Activated CD4-positive, alpha-beta memory T cell treated with anti-CD3 and anti-CD28 coated beads, Interleukin-2, amount 10 ng/mL, durations not matched to agents 7 days and 5 days (primary cell): ENCODE measurements around the gene JUND. TPM values are rescaled to one million over a fixed set of nuclear protein-coding genes. Genes with fewer than 3 reads are reported as not detected.
A peak's percentile ranks its signal among the peaks of the same experiment; 100 is the strongest.

Experiments
- CTCF ChIA-PET: fragments of 350-600 bp; sonication (Branson Sonifier 250); formaldehyde crosslinking; loops from one replicate; lab custom pipeline; 2021; ENCODE audit warnings: antibody characterized with exemption, inconsistent platforms; lab: Charles Lee
- POLR2A ChIA-PET: fragments of 350-600 bp; sonication (Branson Sonifier 250); formaldehyde crosslinking; loops from one replicate; lab custom pipeline; 2021; ENCODE audit warnings: antibody characterized with exemption; lab: Charles Lee
- DNase-seq: peaks from one replicate; pipeline ENCODE4 v3.0.0-alpha.2; 2020
- H3K27ac Mint-ChIP-seq: one replicate; pipeline ENCODE4 v1.8.0; 2021; ENCODE audit warnings: mild to moderate bottlenecking, mixed read lengths
- H3K27me3 Mint-ChIP-seq: one replicate; pipeline ENCODE4 v1.8.0; 2021; ENCODE audit warnings: mixed read lengths
- H3K36me3 Mint-ChIP-seq: one replicate; pipeline ENCODE4 v1.8.0; 2021; ENCODE audit warnings: low read depth, mixed read lengths
- H3K4me1 Mint-ChIP-seq: one replicate; pipeline ENCODE4 v1.8.0; 2021; ENCODE audit warnings: mixed read lengths
- H3K4me3 Mint-ChIP-seq: one replicate; pipeline ENCODE4 v1.8.0; 2021; ENCODE audit warnings: mild to moderate bottlenecking, mixed read lengths
- H3K9me3 Mint-ChIP-seq: one replicate; pipeline ENCODE4 v1.8.0; 2021; ENCODE audit warnings: mixed read lengths
- total RNA-seq, 2 experiments: library from RNA; stranded (reverse); gene quantifications; one replicate each; pipeline ENCODE4 v1.2.3, GENCODE V29; 2021

The JUND gene
- total RNA-seq, 2 experiments from 2014 or later, result 390 to 402 TPM

DNA sequence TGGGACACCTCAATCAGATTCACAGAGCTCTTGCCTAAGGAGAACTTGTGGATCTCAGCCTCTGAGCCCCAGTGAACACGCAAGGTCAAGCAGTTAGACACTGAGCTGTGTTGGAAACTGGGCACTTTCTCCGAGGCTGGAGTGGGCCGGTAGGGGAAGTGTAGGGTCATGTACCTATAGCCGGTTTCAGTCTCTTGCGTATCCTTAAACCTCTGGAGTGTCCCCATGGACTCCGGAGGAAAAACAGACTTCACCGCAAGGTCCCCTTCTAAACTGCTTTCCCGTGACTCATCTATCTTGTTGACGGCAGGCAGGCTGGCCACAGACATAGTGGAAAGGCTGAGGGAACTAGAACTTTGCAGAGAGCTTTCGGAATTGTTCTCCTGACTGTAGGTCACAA lies 18.5 kb downstream of the JUND start:
- Mint-ChIP-seq H3K27me3 (no peaks in the 10 kb centered on the region), H3K4me3 (no peak overlapping the region), H3K4me1 (peaks cover 5% of the 10 kb centered on the region), H3K9me3 (no peaks in the 10 kb centered on the region), H3K36me3 (peaks cover 4% of the 10 kb centered on the region), H3K27ac (no peak overlapping the region)
- DNase-seq, result no peak
- ChIA-PET CTCF (interaction anchor here (1.0 to 1.8 kb wide), 4 partner anchors 11 to 66 kb away, joined by 3 to 6 read pairs (median 3); partner anchors contain the start of gene RAB3A), POLR2A (interaction anchor here (0.8 kb wide), 1 partner anchor 9 kb away, joined by 4 read pairs; no protein-coding TSS in a partner anchor)

DNA sequence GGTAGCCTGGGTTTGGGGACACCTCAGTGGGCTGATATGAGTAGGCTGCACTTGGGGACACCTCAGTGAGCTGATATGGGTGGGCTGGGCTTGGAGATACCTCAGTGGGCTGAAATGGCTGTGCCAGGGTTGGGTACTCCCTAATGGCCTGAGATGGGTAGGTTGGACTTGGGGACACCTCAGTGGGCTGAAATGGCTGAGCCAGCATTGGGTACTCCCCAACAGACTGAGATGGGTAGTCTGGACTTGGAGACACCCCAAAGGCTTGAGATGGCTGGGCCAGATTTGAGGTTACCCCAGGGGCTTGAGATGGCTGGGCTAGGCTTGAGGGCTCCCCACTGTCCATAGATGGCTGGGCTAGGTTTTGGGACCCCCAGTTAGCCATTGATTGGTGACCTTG lies 19.3 kb downstream of the JUND start:
- Mint-ChIP-seq H3K36me3 (peaks cover 4% of the 10 kb centered on the region), H3K4me3 (no peak overlapping the region), H3K27me3 (no peaks in the 10 kb centered on the region), H3K4me1 (peaks cover 5% of the 10 kb centered on the region), H3K9me3 (no peaks in the 10 kb centered on the region), H3K27ac (no peak overlapping the region)
- CTCF ChIA-PET, result interaction anchor here (1.0 to 1.8 kb wide), 5 partner anchors 10 to 67 kb away, joined by 3 to 6 read pairs (median 3); partner anchors contain the start of gene RAB3A
- POLR2A ChIA-PET, result interaction anchor here (0.8 to 2.0 kb wide), 4 partner anchors 10 to 78 kb away, joined by 3 to 5 read pairs (median 4); partner anchors contain the start of gene PGPEP1
- no peak for DNase-seq

- Mint-ChIP-seq H3K36me3 (peaks cover 4% of the 10 kb centered on the region), H3K27ac (no peak overlapping the region)
- CTCF ChIA-PET, result interaction anchor here (0.8 to 1.2 kb wide), 2 partner anchors 18 to 67 kb away, joined by 3 to 5 read pairs; no protein-coding TSS in a partner anchor
These were observed 19.9 kb downstream of the JUND start for GRCh38 chr19:18261474-18261873.

GRCh38 chr19:18259893-18260292 lies 21.5 kb downstream of the JUND start:
- Mint-ChIP-seq H3K27me3 (peaks cover 3% of the 10 kb centered on the region), H3K36me3 (no peaks in the 10 kb centered on the region), H3K9me3 (no peaks in the 10 kb centered on the region), H3K4me3 (no peak overlapping the region), H3K27ac (no peak overlapping the region), H3K4me1 (peaks cover 2% of the 10 kb centered on the region)
- DNase-seq, result no peak
- POLR2A ChIA-PET, result interaction anchor here (0.8 to 2.0 kb wide), 3 partner anchors 12 to 215 kb away, joined by 3 to 5 read pairs (median 3); no protein-coding TSS in a partner anchor
- CTCF ChIA-PET, result no interaction called here

More at GRCh38 chr19:18261474-18261873, 19.9 kb downstream of the JUND start:
- H3K4me3 Mint-ChIP-seq, result no peak overlapping the region
- no peak for DNase-seq
- no peaks in the 10 kb centered on the region for H3K27me3 Mint-ChIP-seq
- POLR2A ChIA-PET, result interaction anchor here (1.2 to 2.0 kb wide), 3 partner anchors 16 to 79 kb away, joined by 3 to 5 read pairs (median 3); partner anchors contain the start of gene PGPEP1
- H3K4me1 Mint-ChIP-seq, result peaks cover 5% of the 10 kb centered on the region
- H3K9me3 Mint-ChIP-seq, result no peaks in the 10 kb centered on the region

DNA sequence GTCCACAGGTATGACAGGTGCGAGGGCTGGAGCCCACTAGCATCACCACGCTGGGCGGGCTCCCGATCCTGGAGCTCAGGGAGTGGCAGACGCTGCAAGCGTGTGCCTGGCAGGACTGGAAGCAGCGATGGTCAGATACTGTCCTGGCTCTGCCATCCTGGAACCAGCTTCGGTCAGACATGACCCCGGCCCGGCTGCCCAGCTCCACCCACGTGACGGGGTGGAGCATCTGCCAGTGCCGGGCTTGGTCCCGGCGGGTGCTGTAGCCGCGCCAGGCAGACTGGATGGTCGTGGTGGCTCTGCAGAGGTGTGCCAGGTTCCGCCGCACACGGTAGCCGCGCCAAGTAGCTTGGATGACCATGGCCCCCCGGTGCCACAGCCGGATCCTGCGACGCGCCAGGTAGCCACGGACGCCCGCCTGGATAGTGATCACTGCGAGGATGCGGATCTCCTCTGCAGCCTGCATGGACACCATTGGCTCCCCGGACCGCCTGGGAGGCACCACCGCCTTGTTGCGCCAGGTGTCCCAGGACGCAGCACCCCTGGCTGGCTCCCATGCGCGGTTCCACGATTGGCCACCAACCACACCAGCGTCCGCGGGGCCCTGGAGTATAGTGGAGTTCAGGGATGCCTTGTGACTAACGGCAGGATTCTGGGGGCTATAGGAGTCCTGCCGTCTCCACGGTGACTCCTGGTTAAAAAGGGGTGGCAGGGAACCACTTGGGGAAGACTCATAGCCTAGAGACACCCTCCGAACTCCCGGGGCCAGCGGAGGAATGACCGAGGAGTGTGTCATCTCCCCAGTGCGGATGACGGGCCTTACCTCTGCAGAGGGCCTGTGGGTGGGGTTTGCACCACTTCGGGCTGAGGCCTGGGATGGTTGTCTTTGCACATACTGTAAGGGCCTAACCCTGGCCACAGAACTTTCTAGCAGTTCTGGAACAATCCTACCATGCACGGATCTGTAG lies 23.6 kb downstream of the JUND start:
- Mint-ChIP-seq H3K4me1 (peaks cover 4% of the 10 kb centered on the region), H3K36me3 (no peaks in the 10 kb centered on the region), H3K4me3 (no peak overlapping the region), H3K27me3 (peaks cover 19% of the 10 kb centered on the region), H3K27ac (no peak overlapping the region), H3K9me3 (no peaks in the 10 kb centered on the region)
- ChIA-PET CTCF (interaction anchor here (1.2 kb wide), 1 partner anchor 34 kb away, joined by 3 read pairs; no protein-coding TSS in a partner anchor), POLR2A (no interaction called here)
- DNase-seq, result no peak

DNA sequence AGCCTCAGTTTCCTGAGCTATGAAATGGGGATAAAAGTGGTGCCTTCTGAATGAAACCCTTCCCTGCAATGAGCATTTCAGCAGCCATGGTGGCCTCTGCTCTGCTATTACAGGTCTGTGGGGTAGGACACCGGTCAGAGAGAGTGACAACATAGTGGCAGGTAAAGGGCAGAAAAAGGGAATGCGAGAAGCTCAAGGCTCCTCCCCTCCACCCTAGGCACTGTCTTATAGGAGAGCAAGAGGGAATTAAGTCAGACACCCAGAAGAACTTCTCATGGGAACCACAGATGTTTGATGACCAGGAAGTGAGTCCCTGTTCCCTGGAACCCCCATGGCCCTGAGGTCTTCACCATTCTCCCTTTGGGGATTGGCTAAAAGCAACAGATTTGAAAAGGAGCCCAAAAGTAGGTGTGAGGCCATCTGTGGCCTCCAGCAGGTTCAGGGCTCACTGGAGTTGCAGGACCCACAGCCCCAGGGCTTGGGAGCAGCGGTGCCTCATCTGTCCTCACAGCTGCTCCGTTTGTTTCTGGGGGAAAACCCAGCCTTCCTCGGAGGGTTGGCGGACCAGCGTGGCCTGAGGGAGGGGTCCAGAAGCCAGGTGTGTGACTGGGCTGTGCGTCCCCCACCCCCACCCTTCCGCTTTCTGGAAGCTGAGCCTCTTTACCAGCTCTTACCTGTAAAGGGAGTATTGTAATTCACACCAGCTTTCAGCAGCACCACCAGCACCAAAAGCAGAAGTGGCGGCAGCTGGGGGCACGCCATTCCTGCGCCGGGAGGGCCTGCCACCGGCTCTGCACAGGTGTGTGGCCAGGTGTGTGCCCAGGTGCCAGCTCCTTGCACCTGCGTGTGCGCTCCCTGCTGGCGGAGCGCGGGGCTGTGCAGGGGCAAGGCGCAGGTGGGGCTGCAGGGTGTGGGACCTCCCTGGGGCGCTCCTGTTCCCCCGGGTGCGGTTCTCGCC lies 26.6 kb downstream of the JUND start:
- POLR2A ChIA-PET, result interaction anchor here (0.9 to 3.3 kb wide), 3 partner anchors 19 to 141 kb away, joined by 3 to 16 read pairs (median 5); partner anchors contain the start of genes IQCN and RAB3A

DNA sequence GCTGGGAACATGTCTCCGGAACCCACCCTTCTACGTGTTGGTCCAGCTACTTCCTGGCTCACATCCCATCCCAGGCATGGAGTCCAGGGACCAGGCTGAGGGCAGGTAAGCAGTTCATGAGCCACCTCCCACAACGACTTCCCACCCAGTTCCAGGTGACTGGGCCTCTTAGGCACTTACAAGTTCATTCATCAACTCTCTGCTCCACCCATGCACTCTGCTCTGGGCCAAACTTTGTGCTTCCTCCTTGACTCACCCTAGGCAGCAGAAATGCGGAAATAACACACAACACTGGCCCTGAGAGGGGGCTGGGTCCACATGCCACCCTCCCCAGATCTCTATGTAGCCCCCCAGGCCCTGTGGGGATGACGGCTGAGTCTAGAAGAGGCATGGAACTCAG lies 27.7 kb downstream of the JUND start:
- ChIA-PET CTCF (interaction anchor here (0.6 to 3.4 kb wide), 11 partner anchors 13 to 542 kb away, joined by 3 to 70 read pairs (median 6); partner anchors contain the start of gene RAB3A), POLR2A (interaction anchor here (1.2 to 3.3 kb wide), 2 partner anchors 49 to 140 kb away, joined by 3 to 16 read pairs; partner anchors contain the start of gene RAB3A)
- Mint-ChIP-seq H3K27ac (no peak overlapping the region), H3K36me3 (no peaks in the 10 kb centered on the region), H3K4me3 (no peak overlapping the region), H3K27me3 (peaks cover 31% of the 10 kb centered on the region), H3K4me1 (peaks cover 6% of the 10 kb centered on the region), H3K9me3 (no peaks in the 10 kb centered on the region)
- no peak for DNase-seq

More for the DNA sequence above, 26.6 kb downstream of the JUND start:
- Mint-ChIP-seq H3K4me3 (no peak overlapping the region), H3K9me3 (no peaks in the 10 kb centered on the region), H3K36me3 (no peaks in the 10 kb centered on the region), H3K27me3 (peaks cover 30% of the 10 kb centered on the region), H3K27ac (no peak overlapping the region), H3K4me1 (peaks cover 6% of the 10 kb centered on the region)
- DNase-seq, result no peak
- CTCF ChIA-PET, result interaction anchor here (0.6 to 3.4 kb wide), 9 partner anchors 14 to 541 kb away, joined by 3 to 70 read pairs (median 4); partner anchors contain the start of gene RAB3A

GRCh38 chr19:18253130-18253529 lies 28.3 kb downstream of the JUND start:
- Mint-ChIP-seq H3K36me3 (no peaks in the 10 kb centered on the region), H3K9me3 (no peaks in the 10 kb centered on the region), H3K4me3 (no peak overlapping the region), H3K4me1 (peaks cover 6% of the 10 kb centered on the region), H3K27me3 (peaks cover 31% of the 10 kb centered on the region), H3K27ac (no peak overlapping the region)
- no peak for DNase-seq
- POLR2A ChIA-PET, result interaction anchor here (1.1 to 3.3 kb wide), 3 partner anchors 28 to 61 kb away, joined by 3 to 16 read pairs (median 4); partner anchors contain the start of genes JUND and RAB3A
- CTCF ChIA-PET, result interaction anchor here (0.6 to 3.6 kb wide), 10 partner anchors 14 to 139 kb away, joined by 3 to 70 read pairs (median 6); partner anchors contain the start of gene RAB3A

GRCh38 chr19:18252370-18252717 lies 29.1 kb downstream of the JUND start:
- Mint-ChIP-seq H3K27me3 (peaks cover 31% of the 10 kb centered on the region), H3K36me3 (no peaks in the 10 kb centered on the region), H3K9me3 (no peaks in the 10 kb centered on the region), H3K4me1 (peaks cover 6% of the 10 kb centered on the region), H3K4me3 (no peak overlapping the region), H3K27ac (no peak overlapping the region)
- ChIA-PET CTCF (interaction anchor here (0.6 to 3.6 kb wide), 22 partner anchors 9 to 314 kb away, joined by 3 to 70 read pairs (median 4); partner anchors contain the start of genes MPV17L2 and RAB3A), POLR2A (interaction anchor here (0.9 to 3.3 kb wide), 7 partner anchors 27 to 78 kb away, joined by 3 to 16 read pairs (median 4); partner anchors contain the start of genes IFI30, JUND and RAB3A)
- no peak for DNase-seq

DNA sequence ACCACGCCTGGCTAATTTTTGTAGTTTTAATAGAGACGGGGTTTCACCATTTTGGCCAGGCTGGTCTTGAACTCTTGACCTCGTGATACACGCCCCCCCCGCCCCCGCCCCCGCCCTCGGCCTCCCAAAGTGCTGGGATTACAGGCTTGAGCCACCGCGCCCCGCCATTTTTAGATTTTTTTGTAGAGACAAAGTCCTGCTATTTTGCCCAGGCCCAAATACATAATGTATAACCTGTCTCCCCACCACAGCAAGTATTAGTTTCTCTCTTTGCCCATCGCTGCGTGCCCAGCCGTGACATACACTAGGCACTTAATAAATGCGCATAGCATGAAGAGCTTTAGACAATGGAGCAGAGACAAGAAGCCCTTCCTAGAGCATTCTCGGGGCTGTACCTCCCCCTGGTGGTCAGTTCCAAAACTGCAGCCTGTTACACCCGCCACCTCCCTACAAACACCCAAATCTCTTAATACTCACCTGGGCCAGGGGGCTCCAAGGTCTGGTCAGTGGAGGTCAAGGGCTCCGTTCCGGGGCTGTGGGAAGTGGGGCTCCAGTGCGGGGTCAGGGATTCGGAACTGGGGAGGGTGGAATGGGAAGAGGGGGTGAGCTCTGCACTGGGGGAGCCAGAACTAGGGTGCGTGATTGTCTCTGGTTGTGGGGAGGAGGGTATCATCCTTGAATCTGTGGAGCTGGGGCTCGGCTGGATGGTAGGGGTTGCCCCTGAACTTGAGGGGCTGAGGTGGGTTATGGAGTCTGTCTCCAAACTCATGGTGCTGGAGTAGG lies 29.6 kb downstream of the JUND start:
- Mint-ChIP-seq H3K4me1 (peaks cover 6% of the 10 kb centered on the region), H3K27ac (no peak overlapping the region), H3K27me3 (peaks cover 31% of the 10 kb centered on the region), H3K36me3 (no peaks in the 10 kb centered on the region), H3K9me3 (no peaks in the 10 kb centered on the region), H3K4me3 (no peak overlapping the region)
- ChIA-PET POLR2A (interaction anchor here (0.6 to 3.3 kb wide), 7 partner anchors 28 to 78 kb away, joined by 3 to 16 read pairs (median 4); partner anchors contain the start of genes IFI30, JUND and RAB3A), CTCF (interaction anchor here (0.6 to 3.6 kb wide), 26 partner anchors 8 to 313 kb away, joined by 3 to 70 read pairs (median 3); partner anchors contain the start of genes MPV17L2 and RAB3A)
- DNase-seq, result peak; percentile 84

- no peak for DNase-seq
- ChIA-PET CTCF (interaction anchor here (0.8 to 3.6 kb wide), 5 partner anchors 18 to 79 kb away, joined by 3 to 22 read pairs (median 3); partner anchors contain the start of gene MPV17L2), POLR2A (interaction anchor here (0.5 kb wide), 1 partner anchor 226 kb away, joined by 4 read pairs; no protein-coding TSS in a partner anchor)
- Mint-ChIP-seq H3K4me1 (peaks cover 4% of the 10 kb centered on the region), H3K36me3 (no peaks in the 10 kb centered on the region), H3K9me3 (no peaks in the 10 kb centered on the region), H3K27ac (no peak overlapping the region), H3K4me3 (no peak overlapping the region), H3K27me3 (peaks cover 28% of the 10 kb centered on the region)
These were observed 31.6 kb downstream of the JUND start for GRCh38 chr19:18249834-18250233.
